SKM-1 (cell line): ENCODE results near the gene PCDHA1.

ENCODE experiments used
- DNase-seq: peaks from one replicate; lab custom pipeline; 2025; ENCODE audit not compliant: unreplicated experiment; lab: John Stamatoyannopoulos, UW

Gene PCDHA1

DNA sequence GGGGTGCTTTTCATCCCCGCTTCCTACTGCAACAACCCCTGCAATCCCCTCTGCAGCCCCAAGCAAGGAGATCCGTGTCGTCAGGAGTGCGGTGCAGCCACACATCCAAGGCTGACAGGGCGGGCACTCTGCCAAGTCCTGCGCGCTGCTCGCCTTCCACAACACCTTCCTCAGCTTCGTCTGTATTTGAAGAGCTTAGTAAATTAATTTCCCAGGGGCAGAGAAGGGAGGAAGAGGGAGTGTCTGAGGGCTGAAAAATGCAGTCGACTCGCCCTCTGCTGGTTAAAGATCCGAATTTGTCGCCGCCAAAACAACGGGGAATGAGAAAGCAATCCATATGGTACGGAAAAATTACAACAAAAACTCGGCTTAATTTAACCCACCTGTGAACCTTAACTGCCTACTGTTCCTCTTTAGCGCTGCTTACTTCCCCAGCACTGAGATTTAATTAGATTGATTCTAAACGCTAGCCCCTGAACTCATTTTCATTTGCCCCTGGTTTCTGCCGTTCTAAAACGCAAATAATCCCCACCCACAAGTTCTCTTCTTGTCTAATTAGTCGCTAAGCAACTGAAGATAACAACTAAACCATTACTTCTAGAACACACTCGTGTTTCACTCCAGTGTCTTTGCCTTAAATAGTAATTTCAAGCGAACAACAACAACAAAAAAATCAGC, 254.3 kb downstream of the PCDHA1 start:
- DNase-seq = no peak

DNA sequence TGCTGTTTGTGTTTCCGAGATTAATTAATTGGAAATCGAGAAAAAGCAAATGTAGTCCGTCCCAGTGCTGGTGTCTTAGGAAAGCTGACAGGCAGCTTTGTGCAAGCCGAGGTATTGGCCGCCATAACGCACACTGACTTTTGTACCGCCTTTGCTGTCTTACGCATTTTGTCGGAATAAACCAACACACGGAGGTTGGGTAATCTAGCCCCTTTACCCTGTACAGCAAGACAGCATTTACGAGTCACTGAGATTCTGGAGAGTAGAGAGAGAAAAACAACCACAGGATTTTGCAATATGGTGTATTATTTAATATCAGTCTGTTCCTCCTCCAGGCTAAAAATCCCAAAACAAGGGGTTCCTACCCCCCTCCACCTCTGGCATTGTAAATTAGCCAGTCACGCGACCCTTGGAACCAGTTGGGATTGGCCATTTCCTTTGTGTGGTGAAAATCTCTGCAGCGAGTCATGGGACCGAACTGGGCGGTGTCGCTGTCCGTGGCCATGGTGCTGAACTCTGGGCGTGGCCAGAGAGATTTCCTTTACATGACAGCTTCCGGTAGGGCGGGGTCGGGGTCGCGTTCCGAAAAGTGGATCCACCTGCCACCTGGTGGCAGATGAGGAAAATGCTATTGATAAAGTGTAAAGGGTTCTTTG, 255.0 kb downstream of the PCDHA1 start:
- DNase-seq = peak; percentile 32

DNA sequence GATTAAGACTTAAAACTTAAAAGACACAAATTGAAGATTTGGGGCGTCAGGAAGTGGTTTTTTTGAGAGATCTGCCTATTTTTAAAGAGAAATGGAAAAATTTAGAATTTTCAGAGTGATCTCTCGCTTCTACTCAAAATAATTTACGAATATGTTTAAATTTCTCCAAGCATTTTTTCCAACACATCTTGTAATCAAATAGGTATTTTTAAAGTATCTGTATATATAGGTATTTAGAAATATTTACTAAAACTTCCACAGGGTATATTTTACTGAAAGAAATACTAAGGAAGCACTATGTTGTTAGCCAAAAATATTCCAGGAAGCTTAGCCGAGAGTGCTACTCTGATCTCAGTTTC, 255.5 kb downstream of the PCDHA1 start:
- DNase-seq = no peak

DNA sequence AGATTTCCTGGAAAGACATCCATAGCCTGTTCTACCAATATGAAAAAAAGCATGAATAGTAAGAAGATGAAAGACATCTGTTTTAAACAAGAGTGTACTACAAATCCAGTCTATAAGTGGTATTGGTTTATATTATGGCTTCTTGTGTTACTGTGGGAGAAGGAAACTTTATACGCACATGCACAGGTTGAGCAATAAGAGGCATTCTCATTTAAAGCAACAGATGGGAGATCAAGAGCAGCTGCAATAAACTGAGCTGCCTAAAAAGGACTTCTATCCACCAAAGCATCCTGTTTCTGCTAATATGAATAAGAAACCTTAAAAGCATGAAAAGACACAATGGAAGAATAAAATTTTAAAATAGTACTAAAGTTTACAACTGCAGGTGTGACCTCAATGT, 256.6 kb downstream of the PCDHA1 start:
- no peak for DNase-seq

DNA sequence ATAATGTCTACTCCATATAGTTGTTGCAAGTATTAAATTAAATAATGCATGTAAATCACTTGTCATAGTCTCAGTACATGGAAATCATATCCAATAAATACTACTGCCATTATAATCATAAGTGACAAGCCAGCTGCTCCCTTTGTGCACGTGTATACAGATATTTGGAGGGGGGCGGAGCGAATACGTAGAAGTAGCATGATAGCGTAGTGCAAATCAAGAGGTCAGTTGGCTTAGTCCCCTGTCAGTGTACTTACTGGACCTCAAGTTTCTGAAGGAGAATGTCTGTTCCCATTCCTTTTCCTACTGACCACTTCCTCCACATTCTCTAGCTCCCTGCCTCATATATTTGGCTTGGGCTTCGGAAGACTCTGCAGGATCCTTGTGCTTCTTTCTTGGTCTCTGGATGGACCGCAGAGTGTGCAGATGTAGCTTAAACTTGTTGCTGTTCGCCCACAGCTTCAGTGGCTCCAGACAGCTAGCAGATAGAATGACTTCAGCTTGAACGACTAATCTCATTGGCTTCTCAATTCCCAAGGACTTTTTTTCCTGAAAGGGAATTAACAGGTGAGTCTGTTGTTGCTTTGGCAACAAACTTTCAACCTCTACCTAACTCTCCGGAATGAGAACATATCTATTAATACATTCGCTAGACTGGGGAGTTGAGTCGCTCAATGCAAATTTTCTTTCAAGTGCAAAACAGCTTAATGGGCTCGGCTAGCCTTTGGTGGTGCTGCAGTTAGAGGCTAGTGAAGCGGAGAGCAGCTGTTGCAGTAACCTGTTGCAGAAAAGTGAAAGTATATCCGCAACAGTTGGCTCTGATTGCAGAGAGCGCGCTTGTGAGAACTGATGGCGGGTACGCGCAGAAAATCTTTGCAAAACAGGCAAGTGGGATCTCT, 264.9 kb downstream of the PCDHA1 start, which contains the start of gene PCDHB1:
TSS of gene PCDHB1 (plus strand) at position 753 of the 899 bp plus-strand sequence. CDS start at position 850, 97 bp downstream.
- no peak for DNase-seq

DNA sequence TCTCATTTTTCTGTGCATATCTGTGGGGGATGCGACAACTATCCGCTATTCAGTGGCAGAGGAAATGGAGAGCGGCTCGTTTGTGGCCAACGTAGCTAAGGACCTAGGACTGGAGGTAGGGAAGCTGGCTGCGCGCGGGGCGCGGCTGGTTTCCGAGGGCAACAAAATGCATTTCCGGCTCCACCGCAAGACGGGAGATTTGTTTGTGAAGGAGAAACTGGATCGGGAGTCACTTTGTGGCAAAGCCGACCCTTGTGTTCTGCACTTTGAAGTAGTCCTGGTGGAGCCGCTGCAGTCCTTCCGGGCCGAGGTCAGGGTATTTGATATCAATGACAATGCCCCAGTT, 265.6 kb downstream of the PCDHA1 start:
- DNase-seq = no peak
